GM18507 (cell line): Measurements from ENCODE around the gene AMZ2.
"Not testable (repeated sequence)": the region's sequence is repeated elsewhere in the genome, so short reads cannot be mapped to it uniquely, and the experiment has no call there.

Experiments
- DNase-seq: peaks from one replicate; pipeline ENCODE4 v3.0.0; 2011; ENCODE audit warnings: low read depth; ENCODE audit not compliant: insufficient read length; ENCODE audit errors: extremely low spot score
- FAIRE-seq: peaks from 2 replicates; lab custom pipeline; 2011; peaks lifted over from hg19 to GRCh38; lab: Jason Lieb, UNC

AMZ2 gene

GRCh38 chr17:68246271-68247028 is 1.4 kb upstream of the AMZ2 start:
- DNase-seq (no peak), FAIRE-seq (no peak)

- FAIRE-seq (no peak), DNase-seq (no peak)
Measured at GRCh38 chr17:68248199-68248825, 469 bp downstream of the AMZ2 start.

GRCh38 chr17:68248891-68249290 is 1.0 kb downstream of the AMZ2 start:
- FAIRE-seq = peak; percentile 41
- DNase-seq = no peak

- no peak for FAIRE-seq
Measured at GRCh38 chr17:68249354-68249765, 1.5 kb downstream of the AMZ2 start.

GRCh38 chr17:68253426-68253825 is 5.6 kb downstream of the AMZ2 start:
- not testable (repeated sequence) for DNase-seq
- peak; percentile 12 for FAIRE-seq

More at GRCh38 chr17:68249354-68249765, 1.5 kb downstream of the AMZ2 start:
- no peak for DNase-seq

GRCh38 chr17:68255151-68255550 is 7.3 kb downstream of the AMZ2 start:
- no peak for FAIRE-seq
- no peak for DNase-seq

GRCh38 chr17:68255731-68256538 is 8.1 kb downstream of the AMZ2 start:
- peak; percentile 76 for FAIRE-seq
- no peak for DNase-seq

GRCh38 chr17:68256701-68257100 is 8.9 kb downstream of the AMZ2 start:
- FAIRE-seq, DNase-seq: not testable (repeated sequence)

GRCh38 chr17:68257934-68258333 is 10.1 kb downstream of the AMZ2 start:
- FAIRE-seq (no peak), DNase-seq (no peak)

GRCh38 chr17:68258890-68259647 is 11.2 kb downstream of the AMZ2 start:
- FAIRE-seq (peak; percentile 96), DNase-seq (peak; percentile 53)

- not testable (repeated sequence) for DNase-seq
- FAIRE-seq = peak; percentile 72
Measured at GRCh38 chr17:68259648-68259951, 11.8 kb downstream of the AMZ2 start.

GRCh38 chr17:68260051-68260762 is 12.4 kb downstream of the AMZ2 start:
- no peak for FAIRE-seq
- no peak for DNase-seq

GRCh38 chr17:68262467-68262866 is 14.6 kb downstream of the AMZ2 start:
- FAIRE-seq, DNase-seq: not testable (repeated sequence)

GRCh38 chr17:68263101-68263681 is 15.3 kb downstream of the AMZ2 start:
- FAIRE-seq = peak; percentile 95
- not testable (repeated sequence) for DNase-seq

- FAIRE-seq, DNase-seq: not testable (repeated sequence)
Measured at GRCh38 chr17:68265833-68266232, 18.0 kb downstream of the AMZ2 start.

GRCh38 chr17:68273722-68274121 is 25.9 kb downstream of the AMZ2 start:
- no peak for FAIRE-seq
- DNase-seq = no peak

- DNase-seq, FAIRE-seq: not testable (repeated sequence)
Measured at GRCh38 chr17:68276339-68276738, 28.5 kb downstream of the AMZ2 start.

GRCh38 chr17:68277807-68278206 is 30.0 kb downstream of the AMZ2 start:
- FAIRE-seq (no peak), DNase-seq (no peak)

- not testable (repeated sequence) for FAIRE-seq, DNase-seq
Measured at GRCh38 chr17:68281965-68282364, 34.1 kb downstream of the AMZ2 start.
